Measurements from ENCODE around the gene ACSF3. TPM values are rescaled to one million over a fixed set of nuclear protein-coding genes. Genes with fewer than 3 reads are reported as not detected.

ACSF3 gene
- total RNA-seq, 2 experiments from 2014 or later: 44.7 to 49.5 TPM

DNA sequence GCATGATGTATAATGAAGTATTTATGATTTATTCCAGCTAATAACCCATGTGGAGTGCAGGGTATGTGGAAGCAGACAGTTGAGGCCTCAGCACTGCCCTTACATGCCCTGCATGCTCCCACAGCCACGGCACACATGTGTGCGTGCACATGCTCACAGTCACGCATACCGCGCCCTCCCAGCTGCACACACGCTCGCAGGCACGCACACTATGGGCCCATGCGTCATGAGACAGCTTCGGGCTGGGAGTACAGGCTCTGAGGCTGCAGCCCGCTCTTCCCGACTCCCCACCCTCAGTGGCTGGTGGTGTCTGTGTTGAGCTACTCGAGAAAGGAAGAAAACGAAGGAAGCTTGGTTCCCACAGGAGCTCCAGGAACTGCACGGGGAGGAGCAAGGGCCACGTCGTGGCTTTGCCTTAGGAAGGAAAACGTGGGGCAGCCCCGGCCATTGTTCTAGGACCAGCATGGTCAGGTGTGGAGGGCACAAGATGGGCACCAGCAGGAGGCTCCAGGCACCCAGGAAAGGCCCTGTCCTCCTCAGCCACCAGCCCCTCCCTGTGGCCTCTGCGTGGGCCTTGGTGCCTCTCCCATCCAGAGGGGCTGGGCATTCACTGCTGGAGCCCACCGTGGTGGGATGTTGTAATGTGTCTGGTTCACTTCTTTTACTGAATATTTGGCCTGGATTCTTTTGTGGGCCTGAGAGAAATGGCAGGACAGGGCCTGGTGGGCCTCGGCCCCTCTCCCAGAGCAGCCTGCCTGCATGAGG, 50.4 kb downstream of the ACSF3 start:
- no peak overlapping the region for H3K4me3 Mint-ChIP-seq
- TF ChIP-seq, protein P1, sequence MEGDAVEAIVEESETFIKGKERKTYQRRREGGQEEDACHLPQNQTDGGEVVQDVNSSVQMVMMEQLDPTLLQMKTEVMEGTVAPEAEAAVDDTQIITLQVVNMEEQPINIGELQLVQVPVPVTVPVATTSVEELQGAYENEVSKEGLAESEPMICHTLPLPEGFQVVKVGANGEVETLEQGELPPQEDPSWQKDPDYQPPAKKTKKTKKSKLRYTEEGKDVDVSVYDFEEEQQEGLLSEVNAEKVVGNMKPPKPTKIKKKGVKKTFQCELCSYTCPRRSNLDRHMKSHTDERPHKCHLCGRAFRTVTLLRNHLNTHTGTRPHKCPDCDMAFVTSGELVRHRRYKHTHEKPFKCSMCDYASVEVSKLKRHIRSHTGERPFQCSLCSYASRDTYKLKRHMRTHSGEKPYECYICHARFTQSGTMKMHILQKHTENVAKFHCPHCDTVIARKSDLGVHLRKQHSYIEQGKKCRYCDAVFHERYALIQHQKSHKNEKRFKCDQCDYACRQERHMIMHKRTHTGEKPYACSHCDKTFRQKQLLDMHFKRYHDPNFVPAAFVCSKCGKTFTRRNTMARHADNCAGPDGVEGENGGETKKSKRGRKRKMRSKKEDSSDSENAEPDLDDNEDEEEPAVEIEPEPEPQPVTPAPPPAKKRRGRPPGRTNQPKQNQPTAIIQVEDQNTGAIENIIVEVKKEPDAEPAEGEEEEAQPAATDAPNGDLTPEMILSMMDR (IDR thresholded peaks at IDR 0.05): no peak
- no peaks in the 10 kb centered on the region for H3K27me3 Mint-ChIP-seq
- Histone ChIP-seq H3K4me1 (ENCODE audit: insufficient read depth, low read length) (no peaks in the 10 kb centered on the region), H3K27me3 (ENCODE audit: control insufficient read depth in 1 of 2, insufficient read depth in 2 of 2, low read length in 2 of 2) (no peaks in the 10 kb centered on the region), H3K4me3 (ENCODE audit: low read length) (no peak overlapping the region), H3K9me3 (ENCODE audit: control insufficient read depth in 1 of 2, insufficient read depth in 1 of 2, low read length in 2 of 2) (peaks cover 0 to 4% of the 10 kb centered on the region in 2 experiments), H3K36me3 (ENCODE audit: insufficient read depth, low read length) (peaks cover 58% of the 10 kb centered on the region), H3K27ac (ENCODE audit: low read depth in 1 of 2, low read length in 2 of 2) (no peak overlapping the region)
- H3K4me1 Mint-ChIP-seq (ENCODE audit: low read depth): no peaks in the 10 kb centered on the region
- intact Hi-C loops (cut with DNase I, micrococcal nuclease): no loop called here
- ChIA-PET POLR2A (no interaction called here), CTCF (no interaction called here)
- H3K27ac Mint-ChIP-seq: no peak overlapping the region
- peaks cover 65% of the 10 kb centered on the region for H3K36me3 Mint-ChIP-seq (ENCODE audit: low read depth)
- DNase-seq: peak in 1 of 14 experiments; percentile 10
- H3K9me3 Mint-ChIP-seq: no peaks in the 10 kb centered on the region
- ATAC-seq (ENCODE audit: poor library complexity): no peak

DNA sequence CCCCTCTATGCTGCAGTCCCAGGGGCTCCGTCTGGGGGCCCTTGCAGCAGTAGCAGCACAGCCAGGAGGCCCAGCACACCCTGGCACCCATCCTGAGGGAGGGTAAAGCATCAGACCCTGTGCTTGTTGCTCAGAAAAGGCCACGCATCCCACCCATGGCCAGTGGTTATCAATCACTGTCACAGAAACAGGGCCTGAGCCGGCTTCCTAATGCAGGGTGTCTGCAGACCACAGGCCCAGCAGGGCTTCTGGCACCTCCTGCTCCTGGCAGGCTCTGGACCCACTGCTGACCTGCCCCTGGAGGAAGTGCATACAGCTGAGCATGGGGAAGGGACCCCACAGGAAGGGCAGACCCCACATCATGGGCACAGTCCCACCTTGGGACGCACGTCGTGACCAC, 51.0 kb downstream of the ACSF3 start:
- no peak overlapping the region for H3K4me3 ChIP-seq (ENCODE audit: low read length)
- H3K4me3 Mint-ChIP-seq: no peak overlapping the region
- H3K27me3 ChIP-seq (ENCODE audit: control insufficient read depth in 1 of 2, insufficient read depth in 2 of 2, low read length in 2 of 2): no peaks in the 10 kb centered on the region
- no peaks in the 10 kb centered on the region for H3K27me3 Mint-ChIP-seq
- no peak overlapping the region for H3K27ac Mint-ChIP-seq
- POLR2A ChIA-PET: no interaction called here
- peaks cover 56% of the 10 kb centered on the region for H3K36me3 ChIP-seq (ENCODE audit: insufficient read depth, low read length)
- H3K4me1 Mint-ChIP-seq (ENCODE audit: low read depth): no peaks in the 10 kb centered on the region
- peaks cover 71% of the 10 kb centered on the region for H3K36me3 Mint-ChIP-seq (ENCODE audit: low read depth)
- H3K27ac ChIP-seq (ENCODE audit: low read depth in 1 of 2, low read length in 2 of 2): no peak overlapping the region
- no peaks in the 10 kb centered on the region for H3K9me3 Mint-ChIP-seq
- CTCF ChIA-PET: no interaction called here
- peaks cover 0 to 10% of the 10 kb centered on the region in 2 experiments for H3K9me3 ChIP-seq (ENCODE audit: control insufficient read depth in 1 of 2, insufficient read depth in 1 of 2, low read length in 2 of 2)
- DNase-seq: no peak
- TF ChIP-seq, protein P1 (IDR thresholded peaks at IDR 0.05): no peak
- intact Hi-C loops (cut with DNase I, micrococcal nuclease): no loop called here
- ATAC-seq (ENCODE audit: poor library complexity): no peak
- no peaks in the 10 kb centered on the region for H3K4me1 ChIP-seq (ENCODE audit: insufficient read depth, low read length)

DNA sequence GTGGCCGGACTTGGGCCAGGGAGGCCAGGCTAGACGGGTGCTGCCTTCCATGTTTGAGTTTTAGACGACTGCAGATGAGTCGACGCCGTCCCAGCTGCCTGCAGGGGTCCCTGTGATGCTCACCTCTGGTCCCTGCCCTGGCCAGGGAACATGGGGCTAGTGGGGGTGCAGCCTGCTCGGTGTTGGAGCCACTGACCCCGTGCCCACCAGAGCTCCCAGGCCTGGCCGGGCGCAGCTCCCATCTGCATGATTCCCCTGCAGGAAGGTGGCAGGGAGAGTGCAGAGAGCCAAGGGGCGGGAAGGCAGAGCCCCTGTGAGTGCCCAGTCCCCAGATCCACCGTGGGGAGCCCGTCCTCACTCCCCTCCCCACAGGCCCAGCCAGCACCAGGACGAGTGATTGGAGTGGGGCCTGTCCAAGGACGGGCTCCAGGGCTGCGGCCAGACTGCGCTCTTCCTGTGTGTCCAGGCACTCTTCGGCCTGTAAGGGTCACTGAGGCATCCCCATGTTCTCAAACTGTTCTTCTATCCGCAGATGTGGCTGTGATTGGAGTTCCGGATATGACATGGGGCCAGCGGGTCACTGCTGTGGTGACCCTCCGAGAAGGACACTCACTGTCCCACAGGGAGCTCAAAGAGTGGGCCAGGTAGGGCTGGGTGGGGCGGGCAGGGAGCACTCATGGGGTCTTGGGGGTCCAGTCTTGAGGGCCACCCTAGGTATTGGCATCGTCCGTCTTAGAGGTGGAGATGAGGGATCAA, 51.9 kb downstream of the ACSF3 start:
- Histone ChIP-seq H3K9me3 (ENCODE audit: control insufficient read depth in 1 of 2, insufficient read depth in 1 of 2, low read length in 2 of 2) (peaks cover 0 to 10% of the 10 kb centered on the region in 2 experiments), H3K27ac (ENCODE audit: low read depth in 1 of 2, low read length in 2 of 2) (no peak overlapping the region), H3K4me3 (ENCODE audit: low read length) (no peak overlapping the region), H3K27me3 (ENCODE audit: control insufficient read depth in 1 of 2, insufficient read depth in 2 of 2, low read length in 2 of 2) (no peaks in the 10 kb centered on the region), H3K36me3 (ENCODE audit: insufficient read depth, low read length) (peaks cover 54% of the 10 kb centered on the region), H3K4me1 (ENCODE audit: insufficient read depth, low read length) (no peaks in the 10 kb centered on the region)
- Mint-ChIP-seq H3K36me3 (ENCODE audit: low read depth) (peaks cover 72% of the 10 kb centered on the region), H3K9me3 (no peaks in the 10 kb centered on the region), H3K4me3 (no peak overlapping the region), H3K4me1 (ENCODE audit: low read depth) (no peaks in the 10 kb centered on the region), H3K27me3 (no peaks in the 10 kb centered on the region), H3K27ac (no peak overlapping the region)
- TF ChIP-seq, protein P1 (IDR thresholded peaks at IDR 0.05): no peak
- intact Hi-C loops (cut with DNase I, micrococcal nuclease): no loop called here
- DNase-seq: peak in 1 of 14 experiments; percentile 14
- no peak for ATAC-seq (ENCODE audit: poor library complexity)
- ChIA-PET POLR2A (interaction anchor here (1.1 kb wide), 1 partner anchor 47 kb away, joined by 3 read pairs; no protein-coding TSS in a partner anchor), CTCF (no interaction called here)

All from CD4-positive, alpha-beta T cell (primary cell).